SK-N-SH treated with all-trans-retinoic acid at 6 μM for 48 hours (cell line): ENCODE measurements around the gene ANO10.

Experiments used
- ARNTL ChIP-seq: fragments of 450-650 bp; formaldehyde crosslinking; IDR thresholded peaks from 2 replicates; pipeline ENCODE4 v1.5.0; 2020; ENCODE audit warnings: low read depth, mild to moderate bottlenecking, moderate library complexity, borderline replicate concordance
- BACH2 ChIP-seq: fragments of 250-450 bp; sonication (Bioruptor Pico); IDR thresholded peaks from 2 replicates; pipeline ENCODE4 v1.9.0; 2021; ENCODE audit warnings: mild to moderate bottlenecking, borderline replicate concordance
- OSR1 ChIP-seq: fragments of 250-450 bp; sonication (Bioruptor Pico); IDR thresholded peaks from 2 replicates; pipeline ENCODE4 v1.8.0; 2022; ENCODE audit warnings: moderate library complexity, mild to moderate bottlenecking, inconsistent platforms
- ZFP3 ChIP-seq: fragments of 250-450 bp; sonication (Bioruptor Pico); IDR thresholded peaks from 2 replicates; pipeline ENCODE4 v1.5.0; 2020; ENCODE audit warnings: mild to moderate bottlenecking, moderate library complexity
- ZFP30 ChIP-seq: fragments of 450-650 bp; formaldehyde crosslinking; IDR thresholded peaks from 2 replicates; pipeline ENCODE4 v1.5.0; 2022; ENCODE audit warnings: mild to moderate bottlenecking, moderate library complexity
- ZNF565 ChIP-seq: fragments of 450-650 bp; formaldehyde crosslinking; conservative IDR thresholded peaks from 2 replicates; pipeline ENCODE4 v1.5.0; 2020; ENCODE audit warnings: low read depth, mild to moderate bottlenecking, moderate library complexity
- ZNF70 ChIP-seq: fragments of 450-650 bp; formaldehyde crosslinking; IDR thresholded peaks from 2 replicates; pipeline ENCODE4 v1.5.0; 2020; ENCODE audit warnings: mild to moderate bottlenecking, moderate library complexity
- ZNF8 ChIP-seq: fragments of 450-650 bp; formaldehyde crosslinking; IDR thresholded peaks from 2 replicates; pipeline ENCODE4 v1.5.0; 2020; ENCODE audit warnings: mild to moderate bottlenecking, moderate library complexity
- TF ChIP-seq, protein P1 (sequence below): fragments of 250-450 bp; sonication (Bioruptor Pico); IDR thresholded peaks from 2 replicates; pipeline ENCODE4 v1.8.0; 2020; ENCODE audit warnings: mild to moderate bottlenecking, moderate library complexity, borderline replicate concordance
- TF ChIP-seq, protein P2 (sequence below): fragments of 250-450 bp; sonication (Bioruptor Pico); IDR thresholded peaks from 2 replicates; pipeline ENCODE4 v1.5.1; 2020; ENCODE audit warnings: low read depth, mild to moderate bottlenecking, moderate library complexity
- TF ChIP-seq, protein P3 (sequence below): fragments of 250-450 bp; sonication (Bioruptor Pico); IDR thresholded peaks from 2 replicates; pipeline ENCODE4 v1.8.0; 2021; ENCODE audit warnings: low read depth, mild to moderate bottlenecking, moderate library complexity, borderline replicate concordance

DNA sequence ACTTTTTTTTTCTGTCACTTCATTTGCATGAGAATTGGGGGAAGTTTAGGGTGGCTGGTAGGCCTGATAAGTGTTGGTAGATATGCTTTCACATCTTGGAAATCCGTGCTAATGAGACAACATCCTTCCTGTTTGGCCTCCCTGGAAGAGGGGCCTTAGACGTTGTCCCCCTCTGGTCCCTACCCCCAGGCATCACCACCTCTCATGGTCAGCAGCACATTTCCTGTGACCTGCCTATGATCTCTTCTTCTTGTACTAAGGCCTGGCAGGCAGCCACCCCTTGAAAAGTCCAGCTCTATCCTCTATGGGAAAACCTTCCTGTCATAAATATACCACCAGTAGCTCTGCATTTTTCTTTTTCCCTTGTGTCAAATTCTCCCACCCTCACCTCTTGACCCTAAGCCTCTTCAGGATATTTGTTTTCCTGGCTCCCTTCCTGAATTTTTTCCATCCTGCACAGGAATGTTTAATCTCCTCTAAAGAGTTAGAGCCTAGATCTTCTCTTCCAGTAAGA lies 227.7 kb downstream of the ANO10 start:
- TF ChIP-seq, protein P1, sequence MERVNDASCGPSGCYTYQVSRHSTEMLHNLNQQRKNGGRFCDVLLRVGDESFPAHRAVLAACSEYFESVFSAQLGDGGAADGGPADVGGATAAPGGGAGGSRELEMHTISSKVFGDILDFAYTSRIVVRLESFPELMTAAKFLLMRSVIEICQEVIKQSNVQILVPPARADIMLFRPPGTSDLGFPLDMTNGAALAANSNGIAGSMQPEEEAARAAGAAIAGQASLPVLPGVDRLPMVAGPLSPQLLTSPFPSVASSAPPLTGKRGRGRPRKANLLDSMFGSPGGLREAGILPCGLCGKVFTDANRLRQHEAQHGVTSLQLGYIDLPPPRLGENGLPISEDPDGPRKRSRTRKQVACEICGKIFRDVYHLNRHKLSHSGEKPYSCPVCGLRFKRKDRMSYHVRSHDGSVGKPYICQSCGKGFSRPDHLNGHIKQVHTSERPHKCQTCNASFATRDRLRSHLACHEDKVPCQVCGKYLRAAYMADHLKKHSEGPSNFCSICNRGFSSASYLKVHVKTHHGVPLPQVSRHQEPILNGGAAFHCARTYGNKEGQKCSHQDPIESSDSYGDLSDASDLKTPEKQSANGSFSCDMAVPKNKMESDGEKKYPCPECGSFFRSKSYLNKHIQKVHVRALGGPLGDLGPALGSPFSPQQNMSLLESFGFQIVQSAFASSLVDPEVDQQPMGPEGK (CRISPR knock-in tag), result no peak
- TF ChIP-seq OSR1 (CRISPR knock-in tag) (no peak), ZNF565 (CRISPR knock-in tag) (no peak), BACH2 (no peak), ARNTL (CRISPR knock-in tag) (no peak), ZNF8 (CRISPR knock-in tag) (no peak), ZFP3 (CRISPR knock-in tag) (no peak), ZNF70 (CRISPR knock-in tag) (no peak), ZFP30 (no peak)
- TF ChIP-seq, protein P2, sequence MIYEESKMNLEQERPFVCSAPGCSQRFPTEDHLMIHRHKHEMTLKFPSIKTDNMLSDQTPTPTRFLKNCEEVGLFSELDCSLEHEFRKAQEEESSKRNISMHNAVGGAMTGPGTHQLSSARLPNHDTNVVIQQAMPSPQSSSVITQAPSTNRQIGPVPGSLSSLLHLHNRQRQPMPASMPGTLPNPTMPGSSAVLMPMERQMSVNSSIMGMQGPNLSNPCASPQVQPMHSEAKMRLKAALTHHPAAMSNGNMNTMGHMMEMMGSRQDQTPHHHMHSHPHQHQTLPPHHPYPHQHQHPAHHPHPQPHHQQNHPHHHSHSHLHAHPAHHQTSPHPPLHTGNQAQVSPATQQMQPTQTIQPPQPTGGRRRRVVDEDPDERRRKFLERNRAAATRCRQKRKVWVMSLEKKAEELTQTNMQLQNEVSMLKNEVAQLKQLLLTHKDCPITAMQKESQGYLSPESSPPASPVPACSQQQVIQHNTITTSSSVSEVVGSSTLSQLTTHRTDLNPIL (CRISPR knock-in tag), result no peak
- TF ChIP-seq, protein P3, sequence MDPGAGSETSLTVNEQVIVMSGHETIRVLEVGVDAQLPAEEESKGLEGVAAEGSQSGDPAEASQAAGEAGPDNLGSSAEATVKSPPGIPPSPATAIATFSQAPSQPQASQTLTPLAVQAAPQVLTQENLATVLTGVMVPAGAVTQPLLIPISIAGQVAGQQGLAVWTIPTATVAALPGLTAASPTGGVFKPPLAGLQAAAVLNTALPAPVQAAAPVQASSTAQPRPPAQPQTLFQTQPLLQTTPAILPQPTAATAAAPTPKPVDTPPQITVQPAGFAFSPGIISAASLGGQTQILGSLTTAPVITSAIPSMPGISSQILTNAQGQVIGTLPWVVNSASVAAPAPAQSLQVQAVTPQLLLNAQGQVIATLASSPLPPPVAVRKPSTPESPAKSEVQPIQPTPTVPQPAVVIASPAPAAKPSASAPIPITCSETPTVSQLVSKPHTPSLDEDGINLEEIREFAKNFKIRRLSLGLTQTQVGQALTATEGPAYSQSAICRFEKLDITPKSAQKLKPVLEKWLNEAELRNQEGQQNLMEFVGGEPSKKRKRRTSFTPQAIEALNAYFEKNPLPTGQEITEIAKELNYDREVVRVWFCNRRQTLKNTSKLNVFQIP (CRISPR knock-in tag), result no peak
